ENCODE data around the gene FCRL4.

Gene FCRL4

GRCh38 chr1:157532569-157532968 lies 65.3 kb downstream of the FCRL4 start:
- TF ChIP-seq, protein P1, sequence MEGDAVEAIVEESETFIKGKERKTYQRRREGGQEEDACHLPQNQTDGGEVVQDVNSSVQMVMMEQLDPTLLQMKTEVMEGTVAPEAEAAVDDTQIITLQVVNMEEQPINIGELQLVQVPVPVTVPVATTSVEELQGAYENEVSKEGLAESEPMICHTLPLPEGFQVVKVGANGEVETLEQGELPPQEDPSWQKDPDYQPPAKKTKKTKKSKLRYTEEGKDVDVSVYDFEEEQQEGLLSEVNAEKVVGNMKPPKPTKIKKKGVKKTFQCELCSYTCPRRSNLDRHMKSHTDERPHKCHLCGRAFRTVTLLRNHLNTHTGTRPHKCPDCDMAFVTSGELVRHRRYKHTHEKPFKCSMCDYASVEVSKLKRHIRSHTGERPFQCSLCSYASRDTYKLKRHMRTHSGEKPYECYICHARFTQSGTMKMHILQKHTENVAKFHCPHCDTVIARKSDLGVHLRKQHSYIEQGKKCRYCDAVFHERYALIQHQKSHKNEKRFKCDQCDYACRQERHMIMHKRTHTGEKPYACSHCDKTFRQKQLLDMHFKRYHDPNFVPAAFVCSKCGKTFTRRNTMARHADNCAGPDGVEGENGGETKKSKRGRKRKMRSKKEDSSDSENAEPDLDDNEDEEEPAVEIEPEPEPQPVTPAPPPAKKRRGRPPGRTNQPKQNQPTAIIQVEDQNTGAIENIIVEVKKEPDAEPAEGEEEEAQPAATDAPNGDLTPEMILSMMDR (IDR thresholded peaks at IDR 0.05): no peak
- TF ChIP-seq ZFX (IDR thresholded peaks at IDR 0.05; ENCODE audit: borderline replicate concordance): no peak
- no peak overlapping the region for H3K27ac ChIP-seq

DNA sequence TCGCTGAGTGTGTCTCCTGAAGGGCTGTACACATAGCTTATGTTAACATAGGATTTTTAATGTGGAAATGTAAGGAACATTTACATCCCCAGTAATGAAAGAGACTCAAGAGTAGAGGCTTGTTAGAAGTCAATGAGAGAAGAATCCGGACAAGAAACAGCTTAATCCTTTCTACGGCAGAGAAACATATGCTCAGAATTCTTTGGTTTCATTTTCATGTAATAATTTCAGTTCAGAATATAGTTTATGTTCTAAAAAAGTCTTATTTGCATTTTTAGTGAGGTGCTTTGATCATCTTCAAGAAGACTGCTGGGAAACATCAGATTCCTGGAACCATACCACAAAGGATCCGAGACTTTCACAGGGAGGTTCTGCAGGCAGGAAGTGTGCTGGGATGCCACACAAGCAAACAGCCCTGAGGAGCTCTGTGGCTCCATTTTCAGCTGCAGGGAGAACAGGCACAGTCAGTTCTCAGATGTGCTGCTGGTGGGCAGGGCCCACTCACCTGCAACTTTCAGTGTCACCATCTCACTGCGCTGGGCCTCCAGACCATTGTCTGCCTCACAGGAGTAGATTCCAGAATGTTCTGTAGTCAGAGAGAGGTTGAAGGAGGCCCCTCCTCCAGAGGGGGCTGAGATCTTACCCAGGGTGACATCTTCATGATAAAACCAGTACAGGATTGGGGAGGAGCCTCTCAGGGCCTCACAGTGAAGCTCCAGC lies 74.0 kb downstream of the FCRL4 start:
- TF ChIP-seq ZFX (IDR thresholded peaks at IDR 0.05; ENCODE audit: borderline replicate concordance): no peak
- TF ChIP-seq, protein P1 (IDR thresholded peaks at IDR 0.05): no peak
- no peak overlapping the region for H3K27ac ChIP-seq

Data from 22Rv1 (cell line).